ENCODE data around the gene DUOXA2. TPM values are rescaled to one million over a fixed set of nuclear protein-coding genes. Genes with fewer than 3 reads are reported as not detected.

DUOXA2 gene
- total and polyA plus RNA-seq, 2 donors (not counting 1 experiment from before 2014, with no cell fraction given) = not detected

GRCh38 chr15:45083223-45083622 is 30.9 kb upstream of the DUOXA2 start:
- no peaks in the 10 kb centered on the region for H3K4me1 ChIP-seq (ENCODE audit: control insufficient read depth, extremely low read depth, insufficient read depth, low read length)

GRCh38 chr15:45084163-45084562 is 30.0 kb upstream of the DUOXA2 start:
- Histone ChIP-seq H2AFZ (ENCODE audit: low read length) (no peak overlapping the region), H3K36me3 (ENCODE audit: control insufficient read depth, insufficient read depth, low read length) (no peaks in the 10 kb centered on the region), H4K20me1 (ENCODE audit: control insufficient read depth, extremely low read depth, insufficient read depth, low read length) (no peaks in the 10 kb centered on the region), H3K4me2 (ENCODE audit: extremely low read depth, insufficient read depth, low read length) (no peak overlapping the region), H3K9me3 (ENCODE audit: control insufficient read depth, insufficient read depth, low read depth, low read length) (no peaks in the 10 kb centered on the region), H3K4me3 (replicated peaks in 1 of 4; ENCODE audit: control extremely low read depth in 1 of 4, insufficient read depth in 1 of 4, low read depth in 3 of 4, low read length in 4 of 4) (no peak overlapping the region), H3K4me1 (ENCODE audit: control insufficient read depth, extremely low read depth, insufficient read depth, low read length) (no peaks in the 10 kb centered on the region), H3K27me3 (ENCODE audit: control insufficient read depth, insufficient read depth, low read length) (peaks cover 8% of the 10 kb centered on the region), H3K27ac (ENCODE audit: insufficient read depth, low read length) (no peak overlapping the region), H3K79me2 (ENCODE audit: control insufficient read depth, insufficient read depth, low read length) (no peaks in the 10 kb centered on the region), H3K9ac (ENCODE audit: insufficient read depth, low read length) (no peak overlapping the region)
- DNase-seq (ENCODE audit: low read depth in 2 of 2) = no peak
- no peak for TF ChIP-seq EZH2 (IDR thresholded peaks at IDR 0.05; ENCODE audit: low read length, missing control alignments)
- TF ChIP-seq CTCF (conservative IDR thresholded peaks at IDR 0.05 in 1 of 2, IDR thresholded peaks at IDR 0.05 in 1 of 2; ENCODE audit: low read depth in 1 of 2, low read length in 2 of 2) = no peak

More at GRCh38 chr15:45083223-45083622, 30.9 kb upstream of the DUOXA2 start:
- H3K9me3 ChIP-seq (ENCODE audit: control insufficient read depth, insufficient read depth, low read depth, low read length) = no peaks in the 10 kb centered on the region
- H3K4me2 ChIP-seq (ENCODE audit: extremely low read depth, insufficient read depth, low read length) = no peak overlapping the region
- no peak for TF ChIP-seq CTCF (conservative IDR thresholded peaks at IDR 0.05 in 1 of 2, IDR thresholded peaks at IDR 0.05 in 1 of 2; ENCODE audit: low read depth in 1 of 2, low read length in 2 of 2)
- TF ChIP-seq EZH2 (IDR thresholded peaks at IDR 0.05; ENCODE audit: low read length, missing control alignments) = no peak
- H3K27ac ChIP-seq (ENCODE audit: insufficient read depth, low read length) = no peak overlapping the region
- H4K20me1 ChIP-seq (ENCODE audit: control insufficient read depth, extremely low read depth, insufficient read depth, low read length) = no peaks in the 10 kb centered on the region
- H2AFZ ChIP-seq (ENCODE audit: low read length) = no peak overlapping the region
- H3K27me3 ChIP-seq (ENCODE audit: control insufficient read depth, insufficient read depth, low read length) = peaks cover 8% of the 10 kb centered on the region
- no peak for DNase-seq (ENCODE audit: low read depth in 2 of 2)
- no peak overlapping the region for H3K9ac ChIP-seq (ENCODE audit: insufficient read depth, low read length)
- H3K79me2 ChIP-seq (ENCODE audit: control insufficient read depth, insufficient read depth, low read length) = no peaks in the 10 kb centered on the region
- H3K36me3 ChIP-seq (ENCODE audit: control insufficient read depth, insufficient read depth, low read length) = no peaks in the 10 kb centered on the region
- H3K4me3 ChIP-seq (replicated peaks in 1 of 4; ENCODE audit: control extremely low read depth in 1 of 4, insufficient read depth in 1 of 4, low read depth in 3 of 4, low read length in 4 of 4) = no peak overlapping the region

GRCh38 chr15:45087513-45087912 is 26.6 kb upstream of the DUOXA2 start:
- no peak for DNase-seq (ENCODE audit: low read depth in 2 of 2)
- Histone ChIP-seq H3K9me3 (ENCODE audit: control insufficient read depth, insufficient read depth, low read depth, low read length) (no peaks in the 10 kb centered on the region), H3K27me3 (ENCODE audit: control insufficient read depth, insufficient read depth, low read length) (peaks cover 5% of the 10 kb centered on the region), H3K36me3 (ENCODE audit: control insufficient read depth, insufficient read depth, low read length) (no peaks in the 10 kb centered on the region), H3K4me2 (ENCODE audit: extremely low read depth, insufficient read depth, low read length) (no peak overlapping the region), H3K9ac (ENCODE audit: insufficient read depth, low read length) (no peak overlapping the region), H3K27ac (ENCODE audit: insufficient read depth, low read length) (no peak overlapping the region), H2AFZ (ENCODE audit: low read length) (no peak overlapping the region), H3K4me1 (ENCODE audit: control insufficient read depth, extremely low read depth, insufficient read depth, low read length) (no peaks in the 10 kb centered on the region), H4K20me1 (ENCODE audit: control insufficient read depth, extremely low read depth, insufficient read depth, low read length) (no peaks in the 10 kb centered on the region), H3K79me2 (ENCODE audit: control insufficient read depth, insufficient read depth, low read length) (no peaks in the 10 kb centered on the region), H3K4me3 (replicated peaks in 1 of 4; ENCODE audit: control extremely low read depth in 1 of 4, insufficient read depth in 1 of 4, low read depth in 3 of 4, low read length in 4 of 4) (no peak overlapping the region)
- no peak for TF ChIP-seq CTCF (conservative IDR thresholded peaks at IDR 0.05 in 1 of 2, IDR thresholded peaks at IDR 0.05 in 1 of 2; ENCODE audit: low read depth in 1 of 2, low read length in 2 of 2)
- TF ChIP-seq EZH2 (IDR thresholded peaks at IDR 0.05; ENCODE audit: low read length, missing control alignments) = no peak
